ENCODE data around the gene HCN3. TPM values are rescaled to one million over a fixed set of nuclear protein-coding genes. Genes with fewer than 3 reads are reported as not detected.

The HCN3 gene
- total and polyA plus RNA-seq, 2 of the 8 experiments (the other 6 are each of a cell fraction or from before 2014, with no cell fraction given) = 6.4 to 7.3 TPM

DNA sequence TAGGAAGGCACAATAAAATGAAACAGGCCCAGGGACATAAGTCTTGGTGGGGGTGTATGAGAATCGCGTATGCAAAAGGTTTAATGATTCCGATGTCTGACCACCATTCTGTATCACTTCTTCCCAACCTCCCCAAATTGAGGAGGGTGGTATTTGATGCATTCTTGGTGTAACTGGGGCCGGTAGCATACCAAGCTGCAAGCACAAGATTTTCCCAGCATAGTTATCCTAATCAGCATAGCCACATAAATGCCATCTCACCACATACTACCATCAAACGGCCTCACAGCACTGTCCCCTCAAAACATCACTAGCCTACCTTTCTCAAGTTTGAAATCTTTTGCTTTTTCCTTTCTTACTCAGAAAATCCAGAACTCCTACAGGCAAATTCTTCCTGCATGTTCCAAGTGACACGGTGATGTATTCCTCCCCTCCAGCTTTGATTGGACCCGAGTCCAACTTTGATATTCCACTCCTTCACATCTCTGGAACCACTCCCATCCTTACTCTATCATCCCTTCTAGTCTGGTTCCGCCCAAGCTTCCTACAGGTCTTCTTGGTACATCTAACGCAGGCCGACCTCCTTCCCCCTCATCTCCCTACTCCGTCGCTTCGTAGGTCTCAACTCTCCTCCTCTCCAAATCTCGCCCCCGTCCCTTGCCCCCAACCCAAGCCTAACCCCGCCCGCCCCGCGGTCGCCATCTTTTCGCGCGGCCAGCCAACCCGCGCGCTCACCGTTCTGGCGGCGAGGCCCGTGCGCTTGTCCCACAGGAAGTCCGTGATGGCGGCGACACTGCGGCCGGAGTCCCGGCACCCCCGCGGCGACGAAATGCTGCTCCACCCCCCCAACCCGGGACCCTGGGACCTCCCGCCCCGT is 4.6 kb upstream of the HCN3 start (continued):
- TF ChIP-seq SIX5 (IDR thresholded peaks at IDR 0.05; ENCODE audit: low read depth, low read length) (no peak), RNF2 (IDR thresholded peaks at IDR 0.05; ENCODE audit: borderline replicate concordance, low read depth, low read length, missing control alignments, poor library complexity, severe bottlenecking) (no peak), SP4 (IDR thresholded peaks at IDR 0.05; ENCODE audit: low read length) (no peak), SP2 (IDR thresholded peaks at IDR 0.05; ENCODE audit: low read length) (no peak), CHD2 (IDR thresholded peaks at IDR 0.05; ENCODE audit: low read length) (peak; percentile 54), ATF2 (IDR thresholded peaks at IDR 0.05; ENCODE audit: low read length) (no peak), SIRT6 (IDR thresholded peaks at IDR 0.05; ENCODE audit: low read length) (no peak), HDAC2 (IDR thresholded peaks at IDR 0.05; ENCODE audit: borderline replicate concordance in 1 of 2, low read depth in 2 of 2, low read length in 2 of 2) (no peak), TCF12 (IDR thresholded peaks at IDR 0.05; ENCODE audit: low read depth, low read length) (no peak), CHD1 (IDR thresholded peaks at IDR 0.05; ENCODE audit: low read depth, low read length) (no peak), CTBP2 (IDR thresholded peaks at IDR 0.05; ENCODE audit: borderline replicate concordance, insufficient read depth, insufficient read length, low read length) (no peak), EP300 (IDR thresholded peaks at IDR 0.05; ENCODE audit: borderline replicate concordance in 1 of 2, low read depth in 2 of 2, low read length in 2 of 2) (no peak), ZNF274 (IDR thresholded peaks at IDR 0.05; ENCODE audit: borderline replicate concordance, extremely low read depth, low read length) (no peak), CEBPB (IDR thresholded peaks at IDR 0.05; ENCODE audit: low read depth, low read length) (no peak), BRCA1 (IDR thresholded peaks at IDR 0.05; ENCODE audit: low read depth, low read length) (no peak), KDM4A (IDR thresholded peaks at IDR 0.05; ENCODE audit: low read depth, low read length, severe bottlenecking) (no peak), GABPA (IDR thresholded peaks at IDR 0.05; ENCODE audit: borderline replicate concordance, insufficient read depth, low read length) (no peak), FOSL1 (IDR thresholded peaks at IDR 0.05; ENCODE audit: insufficient read depth, low read depth, low read length) (no peak), YY1 (IDR thresholded peaks at IDR 0.05; ENCODE audit: low read depth, low read length) (peak; percentile 91), ASH2L (IDR thresholded peaks at IDR 0.05; ENCODE audit: low read length) (no peak), CREB1 (IDR thresholded peaks at IDR 0.05) (peak; percentile 26; the same call in 1 of the 2 replicates)
- TF ChIP-seq, protein P1, sequence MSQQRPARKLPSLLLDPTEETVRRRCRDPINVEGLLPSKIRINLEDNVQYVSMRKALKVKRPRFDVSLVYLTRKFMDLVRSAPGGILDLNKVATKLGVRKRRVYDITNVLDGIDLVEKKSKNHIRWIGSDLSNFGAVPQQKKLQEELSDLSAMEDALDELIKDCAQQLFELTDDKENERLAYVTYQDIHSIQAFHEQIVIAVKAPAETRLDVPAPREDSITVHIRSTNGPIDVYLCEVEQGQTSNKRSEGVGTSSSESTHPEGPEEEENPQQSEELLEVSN (IDR thresholded peaks at IDR 0.05) = no peak

Data from H1 (cell line).